GM18526 (cell line): Measurements from ENCODE around the gene RPL13A.

Experiments used
- POLR2A ChIP-seq: IDR thresholded peaks from 3 replicates; pipeline ENCODE4 v1.6.1; 2011; ENCODE audit not compliant: insufficient read length; ENCODE audit errors: extremely low read depth

RPL13A gene

DNA sequence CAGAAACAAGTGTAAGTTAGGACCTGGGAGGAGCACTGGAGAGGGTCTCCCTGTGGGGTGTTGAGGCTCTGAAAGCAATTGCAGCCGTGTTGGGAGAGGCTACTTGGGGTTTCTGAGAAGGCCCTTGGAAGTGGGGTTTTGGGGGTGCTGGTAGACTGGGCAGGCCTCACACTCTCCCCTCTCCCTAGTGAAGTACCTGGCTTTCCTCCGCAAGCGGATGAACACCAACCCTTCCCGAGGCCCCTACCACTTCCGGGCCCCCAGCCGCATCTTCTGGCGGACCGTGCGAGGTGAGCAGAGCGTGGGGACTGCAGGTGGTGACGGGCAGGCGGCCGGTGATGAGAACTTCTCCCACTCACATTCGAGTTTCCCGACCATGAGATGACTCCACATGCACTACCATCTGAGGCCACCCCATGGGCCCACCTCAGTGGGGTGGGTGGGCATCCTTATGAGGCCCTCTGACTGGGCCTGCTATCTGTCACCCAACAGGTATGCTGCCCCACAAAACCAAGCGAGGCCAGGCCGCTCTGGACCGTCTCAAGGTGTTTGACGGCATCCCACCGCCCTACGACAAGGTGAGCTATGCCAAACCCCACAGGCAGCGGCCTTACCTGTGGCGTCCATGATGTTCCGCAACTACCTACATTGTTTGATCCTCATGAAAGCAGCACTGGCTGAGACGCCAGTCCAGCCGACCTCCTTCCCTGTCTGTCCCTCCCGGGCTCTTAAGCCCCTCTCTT lies 3.0 kb downstream of the RPL13A start:
- no peak for TF ChIP-seq POLR2A

DNA sequence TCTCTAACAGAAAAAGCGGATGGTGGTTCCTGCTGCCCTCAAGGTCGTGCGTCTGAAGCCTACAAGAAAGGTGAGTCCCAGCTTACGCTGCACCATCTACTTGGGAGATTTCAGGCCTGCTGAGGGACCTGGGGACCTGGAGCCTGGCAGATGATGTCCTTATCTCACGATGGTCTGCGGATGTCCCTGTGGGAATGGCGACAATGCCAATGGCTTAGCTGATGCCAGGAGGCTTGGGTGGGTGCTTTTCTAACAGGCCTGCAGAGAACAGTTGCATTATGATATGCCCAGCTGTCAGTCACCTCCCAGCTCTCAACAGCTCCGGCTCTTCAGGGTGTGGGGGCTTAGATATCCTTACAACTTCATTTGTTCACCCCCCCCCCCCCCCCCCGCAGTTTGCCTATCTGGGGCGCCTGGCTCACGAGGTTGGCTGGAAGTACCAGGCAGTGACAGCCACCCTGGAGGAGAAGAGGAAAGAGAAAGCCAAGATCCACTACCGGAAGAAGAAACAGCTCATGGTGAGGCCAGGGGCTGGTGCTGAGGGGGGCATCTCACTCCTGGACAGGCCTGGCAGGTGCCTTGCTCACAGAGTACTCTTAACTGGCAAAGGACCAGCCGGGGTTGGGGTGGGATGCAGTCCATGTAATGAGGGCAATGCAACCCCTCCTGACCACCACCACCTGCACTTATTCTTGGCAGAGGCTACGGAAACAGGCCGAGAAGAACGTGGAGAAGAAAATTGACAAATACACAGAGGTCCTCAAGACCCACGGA lies 3.8 kb downstream of the RPL13A start:
- no peak for TF ChIP-seq POLR2A

DNA sequence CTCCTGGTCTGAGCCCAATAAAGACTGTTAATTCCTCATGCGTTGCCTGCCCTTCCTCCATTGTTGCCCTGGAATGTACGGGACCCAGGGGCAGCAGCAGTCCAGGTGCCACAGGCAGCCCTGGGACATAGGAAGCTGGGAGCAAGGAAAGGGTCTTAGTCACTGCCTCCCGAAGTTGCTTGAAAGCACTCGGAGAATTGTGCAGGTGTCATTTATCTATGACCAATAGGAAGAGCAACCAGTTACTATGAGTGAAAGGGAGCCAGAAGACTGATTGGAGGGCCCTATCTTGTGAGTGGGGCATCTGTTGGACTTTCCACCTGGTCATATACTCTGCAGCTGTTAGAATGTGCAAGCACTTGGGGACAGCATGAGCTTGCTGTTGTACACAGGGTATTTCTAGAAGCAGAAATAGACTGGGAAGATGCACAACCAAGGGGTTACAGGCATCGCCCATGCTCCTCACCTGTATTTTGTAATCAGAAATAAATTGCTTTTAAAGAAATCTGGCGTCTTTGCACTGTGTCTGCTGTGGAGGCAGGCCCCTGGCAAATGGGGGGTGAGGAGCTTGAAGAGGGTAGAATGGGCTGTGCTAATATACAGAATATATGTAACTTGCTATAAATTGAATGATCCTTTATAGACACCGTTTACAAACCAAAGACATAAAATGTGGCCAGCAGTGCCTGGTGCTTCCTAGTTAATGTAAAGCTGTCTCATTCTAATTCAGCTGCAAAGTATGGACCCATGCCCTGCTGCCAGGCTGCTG lies 4.6 kb downstream of the RPL13A start:
- no peak for TF ChIP-seq POLR2A

DNA sequence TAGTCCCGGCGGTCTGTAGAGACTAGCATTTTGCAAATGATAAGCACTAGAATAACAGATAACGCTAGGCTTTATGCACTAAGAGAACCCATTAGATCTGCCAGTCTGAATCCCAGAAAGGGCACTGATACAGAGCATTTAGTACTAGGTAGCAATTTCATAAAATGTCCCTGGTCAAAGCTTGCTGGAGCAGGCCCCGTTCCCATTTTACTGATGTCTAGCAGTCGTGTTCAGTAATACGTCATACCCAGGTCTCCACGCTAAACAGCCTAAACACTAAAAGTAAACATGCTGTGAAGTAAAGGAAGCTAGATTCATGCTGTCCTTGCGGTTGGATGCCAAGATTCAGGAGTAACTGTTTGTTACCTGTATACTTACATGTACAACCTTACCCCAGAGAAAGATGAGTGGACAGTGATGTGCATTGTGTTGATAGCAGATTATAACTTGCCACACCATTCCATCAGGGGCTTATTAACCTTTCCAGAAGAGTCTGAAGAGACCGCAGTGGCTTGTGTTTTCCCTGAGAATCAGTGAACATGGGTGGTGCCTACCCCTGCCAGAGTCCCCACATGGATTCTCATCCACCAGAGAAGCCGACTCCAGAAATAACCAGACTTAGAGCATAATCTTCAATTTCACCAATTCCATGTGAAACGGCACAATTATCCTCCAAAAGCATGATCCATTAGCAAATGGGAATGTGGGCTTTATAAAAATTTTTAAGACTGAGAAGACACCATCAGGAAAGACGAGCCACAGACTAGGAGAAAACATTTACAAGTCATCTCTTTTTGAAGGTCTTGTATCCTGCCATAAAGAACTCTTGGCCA lies 5.4 kb downstream of the RPL13A start:
- TF ChIP-seq POLR2A, result peak; percentile 48

DNA sequence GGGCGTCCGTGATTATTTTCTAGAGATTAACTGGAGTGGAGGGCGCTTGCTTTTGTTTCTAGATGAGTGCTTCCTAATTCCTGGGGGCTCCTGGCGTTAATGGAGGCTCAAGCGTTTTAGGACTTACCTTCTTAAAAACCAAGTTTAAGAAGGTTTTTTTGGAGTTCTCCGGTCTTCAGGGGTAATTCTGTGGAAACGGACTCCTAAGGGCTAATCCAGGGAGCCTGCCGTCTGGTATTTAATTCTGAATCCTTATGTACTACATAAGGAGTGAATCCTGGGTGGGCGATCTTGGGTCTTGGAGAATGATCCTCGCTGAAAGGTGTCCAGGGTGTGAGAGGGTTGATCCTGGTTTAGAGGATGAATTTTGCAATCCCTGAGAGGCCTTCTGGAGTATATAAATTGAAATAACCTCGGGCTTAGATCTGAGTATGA lies 9.2 kb downstream of the RPL13A start:
- no peak for TF ChIP-seq POLR2A

DNA sequence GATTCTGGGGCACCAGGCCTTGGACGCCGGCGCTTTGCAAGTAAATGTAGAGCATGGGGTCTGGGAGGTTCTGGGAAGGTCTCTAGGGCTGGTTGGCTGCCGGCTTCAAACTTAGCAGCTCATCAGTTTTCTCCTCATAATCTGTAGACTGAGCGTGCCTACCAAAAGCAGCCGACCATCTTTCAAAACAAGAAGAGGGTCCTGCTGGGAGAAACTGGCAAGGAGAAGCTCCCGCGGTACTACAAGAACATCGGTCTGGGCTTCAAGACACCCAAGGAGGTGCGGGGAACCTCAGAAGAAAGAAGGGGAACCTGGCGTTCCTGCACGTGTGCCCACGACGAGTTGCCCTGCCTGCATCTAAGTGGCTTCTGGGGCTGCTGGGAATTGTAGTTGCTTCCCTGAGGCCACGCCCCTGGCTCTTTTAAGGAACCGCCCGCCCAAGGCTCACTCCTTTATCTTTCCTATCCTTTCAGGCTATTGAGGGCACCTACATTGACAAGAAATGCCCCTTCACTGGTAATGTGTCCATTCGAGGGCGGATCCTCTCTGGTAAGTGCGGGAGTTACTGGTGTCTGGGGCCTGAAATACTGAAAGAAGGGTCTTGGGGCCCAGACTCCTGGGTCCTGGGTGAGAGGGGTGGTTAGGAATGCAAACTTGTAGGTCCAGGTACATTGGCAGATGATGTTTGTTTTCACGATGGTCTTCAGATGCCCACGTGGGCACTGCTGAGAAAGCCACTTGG lies 9.8 kb downstream of the RPL13A start:
- peak; percentile 39 for TF ChIP-seq POLR2A

DNA sequence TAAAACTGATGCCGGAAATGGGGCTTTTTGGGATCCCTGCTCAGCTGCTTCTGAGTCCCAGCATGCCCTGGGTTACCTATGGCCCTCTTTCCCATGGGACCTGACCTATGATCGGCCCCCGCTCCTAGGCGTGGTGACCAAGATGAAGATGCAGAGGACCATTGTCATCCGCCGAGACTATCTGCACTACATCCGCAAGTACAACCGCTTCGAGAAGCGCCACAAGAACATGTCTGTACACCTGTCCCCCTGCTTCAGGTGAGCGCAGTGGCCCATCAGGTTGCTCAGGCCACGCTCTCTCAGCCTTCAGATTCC lies 10.3 kb downstream of the RPL13A start:
- no peak for TF ChIP-seq POLR2A

DNA sequence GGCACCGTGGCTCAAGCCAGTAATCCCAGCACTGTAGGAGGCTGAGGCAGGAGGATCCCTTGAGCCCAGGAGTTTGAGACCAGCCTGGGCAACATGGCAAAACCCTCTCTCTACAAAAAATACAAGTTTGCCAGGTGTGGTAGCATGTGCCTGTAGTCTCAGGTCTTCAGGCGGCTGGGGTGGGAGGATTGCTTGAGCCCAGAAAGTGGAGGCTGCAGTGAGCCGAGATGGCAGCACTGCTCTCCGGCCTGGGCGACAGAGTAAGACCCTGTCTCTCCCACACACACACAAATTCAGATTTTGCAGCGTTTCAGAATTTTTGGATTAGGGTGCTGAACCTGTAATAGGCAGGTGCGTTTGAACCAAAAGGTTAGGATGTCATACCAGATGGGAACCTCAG lies 11.1 kb downstream of the RPL13A start:
- no peak for TF ChIP-seq POLR2A

DNA sequence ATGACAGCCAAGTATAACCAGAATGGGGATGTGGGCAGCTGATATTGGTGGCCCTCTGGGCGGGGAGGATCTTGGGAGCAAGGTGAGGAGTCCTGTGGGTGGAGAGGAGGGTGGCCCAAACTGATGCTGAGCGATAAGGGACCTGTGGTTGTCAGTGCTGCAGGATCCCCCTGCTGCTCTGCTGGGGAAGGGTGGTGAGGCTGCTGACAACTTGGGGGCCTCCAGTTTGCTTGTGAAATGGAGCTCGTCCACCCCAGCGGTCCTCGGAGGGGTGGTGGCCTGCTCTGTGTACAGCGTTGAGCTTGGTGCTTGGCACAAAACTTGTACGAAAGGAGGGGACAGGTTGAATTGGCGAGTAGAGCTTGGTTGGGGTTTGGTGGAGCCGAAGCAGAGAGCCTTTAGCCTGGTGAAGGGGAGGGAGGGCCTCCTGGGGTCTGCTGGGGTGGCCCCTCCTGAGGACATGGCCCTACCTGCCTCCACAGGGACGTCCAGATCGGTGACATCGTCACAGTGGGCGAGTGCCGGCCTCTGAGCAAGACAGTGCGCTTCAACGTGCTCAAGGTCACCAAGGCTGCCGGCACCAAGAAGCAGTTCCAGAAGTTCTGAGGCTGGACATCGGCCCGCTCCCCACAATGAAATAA lies 11.7 kb downstream of the RPL13A start:
- peak; percentile 23 for TF ChIP-seq POLR2A

DNA sequence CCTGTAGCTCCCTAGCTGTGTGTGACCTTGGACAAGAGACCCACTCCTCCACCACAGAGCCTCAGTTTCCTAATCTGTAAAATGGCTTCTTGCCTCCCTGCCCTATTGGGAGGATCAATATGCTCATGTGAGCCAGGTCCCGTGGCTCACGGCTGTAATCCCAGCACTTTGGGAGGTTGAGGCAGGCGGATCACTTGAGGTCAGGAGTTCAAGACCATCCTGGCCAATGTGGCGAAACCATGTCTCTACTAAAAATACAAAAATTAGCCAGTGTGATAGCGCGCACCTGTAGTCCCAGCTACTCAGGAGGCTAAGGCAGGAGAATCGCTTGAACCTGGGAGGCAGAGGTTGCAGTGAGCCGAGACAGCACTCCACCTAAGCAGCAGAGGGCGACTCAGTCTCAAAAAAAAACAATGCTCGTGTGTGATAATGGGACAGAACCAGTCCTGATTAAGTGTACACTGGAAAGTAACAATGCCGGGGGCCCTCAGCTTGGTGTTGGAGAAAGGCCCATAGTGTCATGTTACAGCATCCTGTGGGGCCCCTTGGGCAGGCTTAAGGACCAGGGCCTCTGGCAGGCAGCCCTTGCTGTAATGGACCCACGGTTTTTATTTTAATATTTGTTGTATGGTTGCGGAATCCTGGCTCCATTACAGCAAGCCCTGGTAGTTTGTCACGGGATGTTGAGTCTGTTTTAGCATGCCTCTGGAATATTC lies 15.6 kb downstream of the RPL13A start:
- no peak for TF ChIP-seq POLR2A

DNA sequence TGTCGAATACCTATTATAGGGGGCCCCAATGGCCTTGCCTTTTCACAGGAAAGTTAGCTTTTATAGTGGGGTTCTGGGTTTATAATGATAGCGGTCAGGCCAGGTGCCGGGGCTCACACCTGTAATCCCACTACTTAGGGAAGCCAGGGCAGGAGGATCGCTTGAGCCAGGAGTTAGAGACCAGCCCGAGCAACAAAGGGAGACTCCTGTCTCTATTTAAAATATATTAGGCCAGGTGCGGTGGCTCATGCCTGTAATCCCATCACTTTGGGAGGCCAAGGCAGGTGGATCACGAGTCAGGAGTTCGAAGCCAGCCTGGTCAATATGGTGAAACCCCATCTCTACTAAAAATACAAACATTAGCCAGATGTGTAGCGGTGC lies 16.2 kb downstream of the RPL13A start:
- no peak for TF ChIP-seq POLR2A

DNA sequence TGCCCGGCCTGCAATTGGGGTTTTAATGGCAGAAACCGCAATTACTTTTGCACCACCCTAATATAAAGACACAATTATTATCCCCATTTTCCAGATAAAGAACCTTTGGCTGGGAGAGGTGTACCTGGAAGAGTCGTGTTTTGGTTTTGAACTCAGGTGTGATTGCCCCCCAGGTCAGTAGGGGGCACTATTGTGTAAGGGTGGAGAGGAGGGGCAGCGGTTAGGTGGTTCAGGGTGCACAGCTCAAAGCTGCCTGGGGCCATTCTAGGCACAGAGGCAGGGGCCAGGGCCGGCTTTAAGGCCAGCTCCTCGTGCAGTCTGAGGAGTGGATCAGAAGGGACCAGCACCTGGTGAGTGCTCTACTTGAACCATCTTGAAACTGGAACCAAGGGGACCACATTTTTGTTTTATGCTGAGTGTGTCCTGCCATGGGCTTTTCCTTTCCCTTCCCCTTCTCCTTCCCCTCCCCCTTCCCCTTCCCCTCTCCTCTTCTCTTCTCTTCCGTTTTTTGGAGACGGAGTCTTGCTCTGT lies 19.2 kb downstream of the RPL13A start:
- TF ChIP-seq POLR2A, result no peak
